Karpas-422 (cell line): ENCODE measurements around the gene TSHZ2. TPM values are rescaled to one million over a fixed set of nuclear protein-coding genes. Genes with fewer than 3 reads are reported as not detected.

ENCODE experiments used
- DNase-seq: peaks from one replicate; pipeline ENCODE4 v3.0.0-alpha.2; 2015
- H2AFZ ChIP-seq: fragments of 200-600 bp; sonication (generic); 2 replicates; pipeline ENCODE4 v1.6.1; 2014; ENCODE audit warnings: antibody characterized with exemption, low read length, mixed read lengths
- H3K27ac ChIP-seq: fragments of 200-600 bp; sonication (generic); 2 replicates; pipeline ENCODE4 v1.5.1; 2014; ENCODE audit warnings: mild to moderate bottlenecking, low read length, moderate library complexity
- H3K27me3 ChIP-seq: fragments of 200-600 bp; sonication (generic); 2 replicates; pipeline ENCODE4 v1.6.1; 2014; ENCODE audit warnings: low read length, mixed read lengths
- H3K36me3 ChIP-seq: fragments of 200-600 bp; sonication (generic); 2 replicates; pipeline ENCODE4 v1.6.1; 2014; ENCODE audit warnings: low read length, mixed read lengths; ENCODE audit not compliant: insufficient read depth
- H3K4me1 ChIP-seq: fragments of 200-600 bp; sonication (generic); 2 replicates; pipeline ENCODE4 v1.6.1; 2014; ENCODE audit warnings: mild to moderate bottlenecking, low read length, mixed read lengths
- H3K4me2 ChIP-seq: fragments of 200-600 bp; sonication (generic); 2 replicates; pipeline ENCODE4 v1.6.1; 2014; ENCODE audit warnings: low read length, low read depth, mild to moderate bottlenecking; ENCODE audit not compliant: poor library complexity, severe bottlenecking
- H3K4me3 ChIP-seq: fragments of 200-600 bp; sonication (generic); 2 replicates; pipeline ENCODE4 v1.5.1; 2014; ENCODE audit warnings: mild to moderate bottlenecking, antibody characterized with exemption, low read length, mixed read lengths
- H3K79me2 ChIP-seq: fragments of 200-600 bp; sonication (generic); 2 replicates; pipeline ENCODE4 v1.6.1; 2014; ENCODE audit warnings: mild to moderate bottlenecking, low read length, mixed read lengths
- H3K9ac ChIP-seq: fragments of 200-600 bp; sonication (generic); 2 replicates; pipeline ENCODE4 v1.6.0; 2014; ENCODE audit warnings: low read length
- H3K9me2 ChIP-seq: fragments of 200-600 bp; sonication (generic), shearing (Covaris generic); replicated peaks from 2 replicates; pipeline ENCODE4 v1.6.0; 2014; ENCODE audit warnings: mild to moderate bottlenecking, low read length, moderate library complexity; ENCODE audit not compliant: insufficient read depth
- H3K9me3 ChIP-seq: fragments of 300-700, 200-600 bp; sonication (generic); 2 replicates; pipeline ENCODE4 v1.6.1; 2014; ENCODE audit warnings: low read length, mixed read lengths
- H4K20me1 ChIP-seq: fragments of 200-600 bp; sonication (generic); 2 replicates; pipeline ENCODE4 v1.6.1; 2014; ENCODE audit warnings: mild to moderate bottlenecking, antibody characterized with exemption, low read length, low read depth; ENCODE audit not compliant: insufficient read depth
- total RNA-seq: library from RNA; depleted of rRNA; stranded (reverse); fragments of >200 nt; shearing (Covaris generic); gene quantifications from 2 replicates; pipeline ENCODE4 v1.2.3, GENCODE V29; 2014; ENCODE audit warnings: low replicate concordance

TSHZ2 gene
- total RNA-seq, 1 experiment from 2014 or later: not detected

- H3K9me2 ChIP-seq: no peaks in the 10 kb centered on the region
- no peaks in the 10 kb centered on the region for H4K20me1 ChIP-seq
- no peak overlapping the region for H2AFZ ChIP-seq
Observed at GRCh38 chr20:52936351-52937340, 35.5 kb upstream of the TSHZ2 start.

GRCh38 chr20:52937591-52938100 is 34.5 kb upstream of the TSHZ2 start:
- Histone ChIP-seq H3K79me2 (no peaks in the 10 kb centered on the region), H3K4me1 (no peaks in the 10 kb centered on the region), H3K4me3 (no peak overlapping the region), H2AFZ (no peak overlapping the region), H3K9me2 (no peaks in the 10 kb centered on the region), H3K27ac (no peak overlapping the region), H3K36me3 (no peaks in the 10 kb centered on the region), H4K20me1 (no peaks in the 10 kb centered on the region), H3K9me3 (peaks cover 28% of the 10 kb centered on the region), H3K4me2 (no peak overlapping the region), H3K27me3 (no peaks in the 10 kb centered on the region), H3K9ac (no peak overlapping the region)
- DNase-seq: no peak

More at GRCh38 chr20:52936351-52937340, 35.5 kb upstream of the TSHZ2 start:
- Histone ChIP-seq H3K27ac (no peak overlapping the region), H3K4me1 (no peaks in the 10 kb centered on the region), H3K9me3 (peaks cover 28% of the 10 kb centered on the region), H3K4me3 (no peak overlapping the region), H3K4me2 (no peak overlapping the region), H3K79me2 (no peaks in the 10 kb centered on the region), H3K36me3 (no peaks in the 10 kb centered on the region), H3K27me3 (no peaks in the 10 kb centered on the region), H3K9ac (no peak overlapping the region)
- no peak for DNase-seq

GRCh38 chr20:52939141-52939540 is 33.0 kb upstream of the TSHZ2 start:
- Histone ChIP-seq H3K9me3 (peaks cover 27% of the 10 kb centered on the region), H3K4me3 (no peak overlapping the region), H3K79me2 (no peaks in the 10 kb centered on the region), H3K36me3 (no peaks in the 10 kb centered on the region), H3K27me3 (no peaks in the 10 kb centered on the region), H3K27ac (no peak overlapping the region), H3K9me2 (no peaks in the 10 kb centered on the region), H3K9ac (no peak overlapping the region), H3K4me2 (no peak overlapping the region), H4K20me1 (no peaks in the 10 kb centered on the region), H2AFZ (no peak overlapping the region), H3K4me1 (no peaks in the 10 kb centered on the region)
- DNase-seq: no peak

GRCh38 chr20:52941808-52942207 is 30.4 kb upstream of the TSHZ2 start:
- Histone ChIP-seq H3K4me3 (no peak overlapping the region), H3K27ac (no peak overlapping the region), H3K4me1 (no peaks in the 10 kb centered on the region), H3K9ac (no peak overlapping the region), H3K27me3 (no peaks in the 10 kb centered on the region), H3K4me2 (no peak overlapping the region), H2AFZ (no peak overlapping the region), H3K9me2 (no peaks in the 10 kb centered on the region), H4K20me1 (no peaks in the 10 kb centered on the region), H3K36me3 (no peaks in the 10 kb centered on the region), H3K79me2 (no peaks in the 10 kb centered on the region), H3K9me3 (peaks cover 20% of the 10 kb centered on the region)
- DNase-seq: no peak

GRCh38 chr20:52943185-52943841 is 28.8 kb upstream of the TSHZ2 start:
- Histone ChIP-seq H3K4me1 (no peaks in the 10 kb centered on the region), H3K36me3 (no peaks in the 10 kb centered on the region), H3K4me3 (no peak overlapping the region), H3K9me2 (no peaks in the 10 kb centered on the region), H3K27me3 (no peaks in the 10 kb centered on the region), H4K20me1 (no peaks in the 10 kb centered on the region), H2AFZ (no peak overlapping the region), H3K9me3 (peaks cover 14% of the 10 kb centered on the region), H3K79me2 (no peaks in the 10 kb centered on the region), H3K4me2 (no peak overlapping the region), H3K9ac (no peak overlapping the region), H3K27ac (no peak overlapping the region)
- no peak for DNase-seq

GRCh38 chr20:52945268-52945667 is 26.9 kb upstream of the TSHZ2 start:
- peaks cover 11% of the 10 kb centered on the region for H3K9me3 ChIP-seq
- no peak overlapping the region for H3K27ac ChIP-seq
- H3K9me2 ChIP-seq: no peaks in the 10 kb centered on the region
- H2AFZ ChIP-seq: no peak overlapping the region
- no peaks in the 10 kb centered on the region for H3K4me1 ChIP-seq
- H3K27me3 ChIP-seq: no peaks in the 10 kb centered on the region
- no peaks in the 10 kb centered on the region for H3K36me3 ChIP-seq
- no peak overlapping the region for H3K9ac ChIP-seq
- no peaks in the 10 kb centered on the region for H4K20me1 ChIP-seq
- no peak overlapping the region for H3K4me3 ChIP-seq
- H3K79me2 ChIP-seq: no peaks in the 10 kb centered on the region
- DNase-seq: no peak
- H3K4me2 ChIP-seq: no peak overlapping the region

- Histone ChIP-seq H3K79me2 (no peaks in the 10 kb centered on the region), H2AFZ (no peak overlapping the region)
- DNase-seq: no peak
Observed at GRCh38 chr20:52945862-52946522, 26.2 kb upstream of the TSHZ2 start.

GRCh38 chr20:52948491-52948890 is 23.7 kb upstream of the TSHZ2 start:
- Histone ChIP-seq H3K27ac (no peak overlapping the region), H4K20me1 (no peaks in the 10 kb centered on the region), H3K36me3 (no peaks in the 10 kb centered on the region), H3K4me2 (no peak overlapping the region), H3K4me1 (no peaks in the 10 kb centered on the region), H3K79me2 (no peaks in the 10 kb centered on the region), H3K9me2 (no peaks in the 10 kb centered on the region), H2AFZ (no peak overlapping the region), H3K4me3 (no peak overlapping the region), H3K27me3 (no peaks in the 10 kb centered on the region), H3K9me3 (peaks cover 14% of the 10 kb centered on the region; the same call in 1 of the 2 replicates), H3K9ac (no peak overlapping the region)
- DNase-seq: no peak

More at GRCh38 chr20:52945862-52946522, 26.2 kb upstream of the TSHZ2 start:
- no peaks in the 10 kb centered on the region for H3K27me3 ChIP-seq
- H3K4me2 ChIP-seq: no peak overlapping the region
- H4K20me1 ChIP-seq: no peaks in the 10 kb centered on the region
- H3K4me3 ChIP-seq: no peak overlapping the region
- H3K9ac ChIP-seq: no peak overlapping the region
- H3K27ac ChIP-seq: no peak overlapping the region
- peaks cover 8% of the 10 kb centered on the region for H3K9me3 ChIP-seq
- H3K4me1 ChIP-seq: no peaks in the 10 kb centered on the region
- no peaks in the 10 kb centered on the region for H3K36me3 ChIP-seq
- no peaks in the 10 kb centered on the region for H3K9me2 ChIP-seq
